Right forelimb (tissue), 1 donor: ENCODE measurements around the gene SHB.

Experiments used
- DNase-seq: peaks from one replicate; pipeline ENCODE4 v3.0.0-alpha.2; 2018

Gene SHB

GRCh38 chr9:37947977-37948376 is 121.0 kb downstream of the SHB start:
- DNase-seq, result no peak

- no peak for DNase-seq
These were observed 121.6 kb downstream of the SHB start for GRCh38 chr9:37947471-37947870.

GRCh38 chr9:37946971-37947370 is 122.1 kb downstream of the SHB start:
- DNase-seq, result no peak

GRCh38 chr9:37946041-37946440 is 123.0 kb downstream of the SHB start:
- no peak for DNase-seq

DNA sequence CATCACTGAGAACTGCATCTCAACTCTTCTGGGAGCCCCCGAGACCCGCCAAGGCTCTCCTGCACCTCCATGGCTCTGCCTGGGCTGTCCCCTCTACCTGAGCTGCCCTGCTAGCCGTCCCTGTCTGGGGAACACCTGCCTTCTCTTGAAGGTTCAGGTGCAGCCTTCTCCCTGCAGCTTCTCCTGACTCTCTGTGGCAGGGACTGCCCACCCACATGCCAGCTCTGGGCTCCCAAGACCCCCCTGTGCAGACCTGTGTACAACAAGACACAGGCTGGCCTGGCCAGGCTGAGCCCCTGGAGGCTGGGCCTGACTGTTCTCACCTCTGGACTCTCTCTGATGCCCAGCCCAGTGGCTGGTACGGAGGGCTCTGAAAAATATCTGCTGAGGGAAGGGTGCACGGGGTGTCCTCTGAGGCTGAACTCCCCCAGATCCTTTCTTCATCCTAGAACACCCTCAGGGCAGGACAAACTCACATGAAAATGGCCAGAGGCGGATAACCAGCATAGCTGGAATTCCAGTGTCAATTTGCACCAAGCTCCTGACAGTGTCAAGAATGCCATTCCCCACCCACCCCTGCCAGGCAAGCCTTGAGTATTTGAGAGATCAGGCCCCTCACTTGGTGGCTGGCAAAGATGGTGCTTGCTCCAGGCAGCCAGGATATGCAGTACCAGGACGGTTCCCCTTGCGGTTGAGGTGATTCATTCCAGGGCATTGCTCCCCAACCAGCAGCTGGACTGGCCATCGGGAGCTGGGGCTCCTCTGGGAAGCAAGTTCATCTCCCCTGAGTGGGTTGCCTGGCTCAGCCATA is 124.2 kb downstream of the SHB start:
- DNase-seq, result no peak

DNA sequence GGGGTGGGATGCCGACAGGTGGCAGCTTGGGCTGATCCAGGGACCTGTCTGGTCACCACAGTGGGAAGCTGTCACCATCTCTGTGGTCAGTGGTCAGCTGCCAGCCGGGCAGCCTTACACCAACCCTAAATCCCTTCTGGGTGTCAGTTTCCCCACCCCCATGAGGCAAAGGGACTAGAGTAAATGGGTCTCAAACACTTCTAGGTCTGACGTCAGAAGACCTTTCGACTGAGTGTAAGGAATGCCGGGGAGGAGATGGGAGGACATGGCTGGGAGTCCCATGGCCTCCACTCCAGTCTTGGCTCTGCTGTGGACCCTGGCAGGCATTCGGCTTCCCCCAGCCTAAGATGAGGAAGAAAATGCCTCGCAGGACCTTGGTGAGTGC is 124.8 kb downstream of the SHB start:
- no peak for DNase-seq

DNA sequence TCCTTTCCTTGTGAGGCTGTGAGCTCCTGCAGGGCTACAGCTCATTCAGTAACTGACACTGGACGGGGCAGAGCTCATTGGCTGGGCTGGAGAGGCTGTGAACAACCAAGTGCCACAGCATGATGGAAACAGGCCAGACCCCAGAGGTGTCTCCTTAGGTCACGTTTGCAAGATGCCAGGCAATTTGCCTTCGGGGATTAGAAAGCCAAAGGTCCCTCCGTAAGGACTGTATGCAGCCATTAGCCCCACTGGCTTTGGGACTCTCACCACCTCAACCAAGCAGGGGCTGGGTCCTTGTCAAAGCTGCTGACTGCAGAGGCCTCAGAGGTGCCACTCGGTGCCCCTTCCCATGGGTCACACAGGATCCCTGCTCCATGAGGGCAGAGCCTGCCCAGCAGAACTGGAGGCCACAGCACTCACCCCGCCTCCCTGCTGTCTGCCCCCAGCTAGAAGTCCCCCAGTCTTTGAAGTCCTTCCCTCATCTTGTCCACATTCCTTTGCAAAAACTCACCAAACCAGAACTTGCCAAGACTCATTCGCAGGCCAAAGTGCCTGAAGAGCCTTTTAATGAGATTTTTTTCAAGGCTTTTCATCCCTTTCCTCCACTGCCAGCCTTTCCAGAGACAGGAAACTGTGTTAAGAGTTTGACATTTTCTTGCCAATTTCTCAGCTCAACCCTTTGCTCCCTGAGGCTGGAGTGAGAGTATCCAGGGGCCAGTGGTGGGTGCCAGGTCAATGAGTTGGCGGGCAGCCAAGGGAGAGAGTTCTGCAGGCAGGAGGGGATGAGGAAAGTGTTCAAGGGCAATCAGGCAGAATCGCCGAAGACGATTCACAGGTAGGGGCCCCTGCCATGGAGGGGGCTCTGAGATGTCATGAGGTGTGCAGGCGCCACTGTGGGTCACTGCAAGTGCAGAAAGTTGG is 125.4 kb downstream of the SHB start:
- DNase-seq, result peak; percentile 72

DNA sequence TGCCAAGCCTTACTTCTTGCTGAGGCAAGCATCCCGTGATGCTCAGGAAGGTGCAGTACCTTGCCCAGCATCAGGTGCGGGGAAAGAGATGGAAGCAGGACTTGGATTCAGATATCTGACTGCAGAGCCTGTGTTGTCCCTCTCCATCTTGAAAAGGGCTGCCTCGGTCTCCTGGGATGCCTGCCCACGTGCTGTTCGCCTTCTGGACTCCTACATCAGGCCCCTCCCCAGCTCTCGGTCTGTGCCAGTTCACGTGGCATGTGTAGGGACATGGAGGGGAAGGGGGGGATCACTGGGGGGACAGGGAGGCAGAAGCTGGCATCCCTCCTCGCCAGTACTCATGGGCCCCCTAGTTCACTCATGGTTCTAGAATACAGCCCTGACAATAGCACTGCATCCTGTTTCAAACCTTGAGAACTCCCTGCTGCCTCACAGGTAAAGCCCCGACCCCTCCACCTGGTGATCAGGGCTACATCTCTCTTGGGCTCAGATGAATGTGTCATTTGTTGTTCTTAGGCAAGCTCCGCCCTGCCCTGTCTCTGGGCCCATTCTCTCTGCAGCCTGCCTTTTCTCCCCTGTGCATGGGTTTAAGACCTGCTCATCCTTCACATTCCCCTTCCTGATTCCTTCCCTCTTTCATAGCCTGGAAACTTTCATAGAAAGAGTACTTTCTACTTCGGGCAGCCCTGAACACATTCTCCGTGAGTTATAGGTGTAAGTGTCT is 126.2 kb downstream of the SHB start:
- DNase-seq, result no peak

- no peak for DNase-seq
These were observed 127.8 kb downstream of the SHB start for GRCh38 chr9:37941253-37941652.

DNA sequence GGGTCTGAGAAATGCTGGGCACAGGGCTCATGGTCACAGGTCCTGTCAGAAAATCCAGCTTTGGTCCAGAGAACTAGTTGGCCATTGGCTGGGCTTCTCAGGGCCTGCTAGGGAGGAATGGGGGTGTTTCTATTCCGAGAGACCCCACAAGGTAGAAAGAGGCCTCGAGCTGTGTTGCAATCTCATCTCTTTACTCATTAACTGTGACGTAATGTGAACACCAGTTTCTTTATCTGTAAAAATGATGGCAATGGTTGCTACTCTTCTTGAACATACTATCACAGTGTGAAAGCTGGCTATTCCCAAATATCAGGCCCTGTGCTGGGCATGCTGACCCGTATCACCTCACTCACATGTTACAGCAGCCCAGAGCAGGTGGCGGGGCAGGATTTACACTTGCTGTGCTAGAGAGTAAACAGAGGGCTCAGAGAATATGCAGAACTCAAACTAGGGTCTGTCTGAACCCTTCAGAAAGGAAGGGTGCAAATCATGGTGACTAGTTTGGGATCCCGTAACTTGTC is 129.4 kb downstream of the SHB start:
- no peak for DNase-seq

GRCh38 chr9:37938121-37938891 is 130.7 kb downstream of the SHB start:
- DNase-seq, result no peak

DNA sequence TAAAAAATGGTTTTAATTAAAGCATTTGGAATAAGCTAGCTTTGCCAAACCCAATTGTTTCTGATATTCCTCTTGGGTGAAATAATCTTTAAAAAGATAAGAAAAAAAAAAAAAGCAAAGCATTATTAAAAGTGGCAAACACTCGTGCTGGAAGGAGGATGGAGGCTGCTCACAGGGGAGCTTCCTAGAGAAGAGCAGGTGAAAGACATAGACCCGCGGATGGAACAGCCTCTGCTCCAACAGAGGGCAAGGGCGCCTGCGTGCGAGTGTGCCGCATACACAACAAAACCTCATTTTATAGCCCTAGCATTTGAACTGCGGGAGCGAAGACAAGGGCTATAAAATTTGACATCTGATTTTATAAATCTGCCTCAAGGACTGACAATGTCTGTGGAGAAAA is 131.7 kb downstream of the SHB start:
- DNase-seq, result no peak

GRCh38 chr9:37936965-37937364 is 132.1 kb downstream of the SHB start:
- DNase-seq, result no peak

GRCh38 chr9:37936376-37936775 is 132.7 kb downstream of the SHB start:
- no peak for DNase-seq

DNA sequence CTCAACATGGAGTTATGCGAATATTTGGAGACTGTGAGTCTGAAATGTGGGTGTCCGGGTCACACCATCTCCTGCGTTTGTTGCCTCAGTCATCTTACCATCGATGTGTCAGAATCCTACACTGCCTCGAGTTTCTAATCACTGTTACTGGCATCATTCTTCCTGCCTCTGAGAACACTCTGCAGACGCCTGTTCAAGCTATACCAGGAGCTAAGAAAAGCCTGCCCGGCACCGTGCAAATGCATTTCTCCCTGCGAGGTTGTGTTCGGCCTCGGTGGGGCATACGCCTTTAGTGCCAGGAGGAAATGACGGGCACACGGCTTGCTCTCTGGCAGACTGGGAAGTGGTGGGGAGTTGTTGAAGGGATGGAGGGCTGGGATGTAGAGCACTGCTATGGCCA is 133.9 kb downstream of the SHB start:
- no peak for DNase-seq

DNA sequence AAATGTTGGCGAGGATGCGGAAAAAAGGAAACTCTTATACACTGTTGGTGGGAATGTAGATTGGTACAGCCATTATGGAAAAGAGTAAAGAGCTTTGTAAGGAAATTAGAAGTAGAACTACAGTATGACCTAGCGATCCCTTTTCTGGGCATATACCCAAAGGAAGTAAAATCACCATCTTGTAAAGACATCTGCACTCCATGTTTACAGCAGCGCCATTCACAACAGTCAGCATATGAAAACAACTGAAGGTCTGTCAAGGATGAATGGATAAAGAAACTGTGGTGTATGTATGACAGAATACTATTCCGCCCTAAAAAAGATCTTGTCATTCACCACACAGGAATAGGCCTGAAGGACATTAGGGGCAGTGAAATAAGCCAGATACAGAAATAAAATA is 137.4 kb downstream of the SHB start:
- DNase-seq, result no peak

GRCh38 chr9:37929441-37929895 is 139.6 kb downstream of the SHB start:
- DNase-seq, result no peak

GRCh38 chr9:37928552-37929430 is 140.2 kb downstream of the SHB start:
- DNase-seq, result no peak

DNA sequence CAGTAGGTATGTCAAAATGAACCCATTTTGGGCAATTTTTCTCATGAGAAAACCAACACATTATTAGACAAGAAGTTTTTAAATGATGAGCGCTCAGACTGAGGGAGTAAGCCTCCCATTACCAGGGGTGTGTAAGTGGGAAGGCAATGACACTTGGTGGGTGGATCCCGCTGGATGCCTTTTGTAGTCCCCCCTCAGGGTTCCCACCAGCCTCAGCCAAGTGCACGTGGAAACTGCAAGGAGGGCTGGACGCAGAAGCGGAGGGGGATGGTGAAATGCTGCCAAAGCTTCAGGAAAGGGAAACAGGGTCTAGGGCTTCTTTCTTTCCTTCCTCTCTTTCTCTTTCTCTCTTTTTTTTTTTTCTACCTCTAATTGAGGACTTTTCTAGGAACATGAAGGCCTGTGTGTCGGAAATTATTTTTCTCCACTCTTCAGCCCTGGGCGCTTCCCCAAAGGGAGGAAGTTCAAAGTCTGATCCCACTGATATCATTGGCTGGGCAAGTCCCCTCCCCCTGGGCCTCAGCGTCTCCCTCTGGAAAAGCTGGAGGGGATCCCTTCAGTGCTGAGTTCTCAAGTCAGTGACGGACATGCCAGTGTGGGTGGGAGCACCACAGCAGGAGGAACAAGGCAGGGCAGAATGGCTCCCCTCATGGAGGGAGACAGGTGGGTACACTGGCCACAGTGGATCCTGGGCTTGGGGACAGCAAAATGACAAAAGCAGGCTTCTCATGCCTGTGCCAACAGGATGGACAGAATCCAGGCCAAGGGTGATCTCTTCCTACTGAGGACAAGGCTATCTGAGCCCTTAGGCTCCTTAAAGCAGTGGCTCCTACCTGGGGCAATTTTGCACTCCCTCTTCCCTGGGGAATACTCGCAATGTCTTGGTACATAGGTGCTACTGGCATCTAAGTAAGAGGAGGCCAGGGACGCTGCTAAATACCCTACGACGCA is 141.2 kb downstream of the SHB start:
- no peak for DNase-seq

- no peak for DNase-seq
These were observed 141.9 kb downstream of the SHB start for GRCh38 chr9:37927132-37927531.
